HG03066 (cell line): ENCODE data around the gene MRM2.
A peak's percentile ranks its signal among the peaks of the same experiment; 100 is the strongest.

Source experiments
- ATAC-seq: cut with Tn5 transposase; IDR thresholded peaks from one replicate; pipeline ENCODE4 v1.9.1; 2021; ENCODE audit warnings: low read depth; ENCODE audit not compliant: unreplicated experiment

The MRM2 gene

DNA sequence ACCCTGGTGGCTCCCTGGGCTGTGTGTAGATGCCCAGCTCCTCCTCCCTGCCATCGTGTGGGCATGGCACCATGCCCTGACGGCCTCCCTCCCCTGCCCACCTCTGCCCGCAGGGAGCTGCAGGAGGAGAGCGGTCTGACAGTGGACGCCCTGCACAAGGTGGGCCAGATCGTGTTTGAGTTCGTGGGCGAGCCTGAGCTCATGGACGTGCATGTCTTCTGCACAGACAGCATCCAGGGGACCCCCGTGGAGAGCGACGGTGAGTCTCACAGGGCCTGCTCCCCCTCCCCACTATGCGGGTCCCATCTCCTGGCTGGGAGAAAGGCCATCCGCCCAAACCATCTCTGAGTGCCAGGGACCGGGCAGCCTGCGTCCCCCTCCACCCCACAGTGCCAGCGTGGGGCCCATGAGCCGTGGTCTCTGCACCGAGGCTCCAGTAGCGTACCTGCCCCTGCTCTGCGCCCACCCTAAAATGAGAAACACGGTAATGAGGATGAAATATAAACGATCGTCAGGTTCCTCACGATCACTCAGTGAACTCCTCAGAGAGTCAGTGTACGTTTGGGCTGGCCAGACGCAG, 7.8 kb upstream of the MRM2 start:
- ATAC-seq: no peak

DNA sequence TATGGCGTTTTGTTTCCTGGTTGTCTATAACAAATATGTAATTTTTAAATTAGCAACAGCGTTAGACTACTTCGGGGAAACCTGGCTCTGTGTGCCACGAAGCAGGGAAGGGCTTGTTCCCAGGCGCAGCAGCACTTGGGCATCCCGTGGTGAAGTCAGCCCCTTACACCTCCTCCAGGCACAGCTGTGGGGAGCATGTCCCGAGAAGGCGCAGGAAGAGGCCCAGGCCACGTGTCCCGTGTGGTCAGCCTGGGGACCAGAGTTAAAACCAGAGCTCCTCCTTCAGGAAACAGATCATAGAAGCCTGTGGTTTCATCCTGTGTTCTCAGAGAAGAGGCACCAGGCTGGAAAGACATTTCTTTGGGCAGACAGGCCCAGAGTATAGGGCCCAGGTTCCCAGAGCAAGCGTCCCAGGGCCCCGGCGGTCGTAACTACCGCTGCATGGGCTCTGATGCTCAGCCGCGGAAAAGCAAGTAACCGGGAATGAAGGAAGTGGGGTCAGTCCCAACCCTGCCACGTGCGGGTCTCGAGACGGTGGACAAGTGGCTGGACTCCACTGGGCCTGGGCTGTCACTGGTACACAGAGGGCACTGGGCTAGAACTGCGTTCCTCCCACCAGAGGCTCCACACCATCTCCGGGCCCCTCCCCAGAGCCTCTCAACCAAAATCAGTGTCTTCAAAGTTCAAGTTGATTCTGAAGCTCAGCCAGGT, 7.1 kb upstream of the MRM2 start:
- peak; percentile 55 for ATAC-seq

DNA sequence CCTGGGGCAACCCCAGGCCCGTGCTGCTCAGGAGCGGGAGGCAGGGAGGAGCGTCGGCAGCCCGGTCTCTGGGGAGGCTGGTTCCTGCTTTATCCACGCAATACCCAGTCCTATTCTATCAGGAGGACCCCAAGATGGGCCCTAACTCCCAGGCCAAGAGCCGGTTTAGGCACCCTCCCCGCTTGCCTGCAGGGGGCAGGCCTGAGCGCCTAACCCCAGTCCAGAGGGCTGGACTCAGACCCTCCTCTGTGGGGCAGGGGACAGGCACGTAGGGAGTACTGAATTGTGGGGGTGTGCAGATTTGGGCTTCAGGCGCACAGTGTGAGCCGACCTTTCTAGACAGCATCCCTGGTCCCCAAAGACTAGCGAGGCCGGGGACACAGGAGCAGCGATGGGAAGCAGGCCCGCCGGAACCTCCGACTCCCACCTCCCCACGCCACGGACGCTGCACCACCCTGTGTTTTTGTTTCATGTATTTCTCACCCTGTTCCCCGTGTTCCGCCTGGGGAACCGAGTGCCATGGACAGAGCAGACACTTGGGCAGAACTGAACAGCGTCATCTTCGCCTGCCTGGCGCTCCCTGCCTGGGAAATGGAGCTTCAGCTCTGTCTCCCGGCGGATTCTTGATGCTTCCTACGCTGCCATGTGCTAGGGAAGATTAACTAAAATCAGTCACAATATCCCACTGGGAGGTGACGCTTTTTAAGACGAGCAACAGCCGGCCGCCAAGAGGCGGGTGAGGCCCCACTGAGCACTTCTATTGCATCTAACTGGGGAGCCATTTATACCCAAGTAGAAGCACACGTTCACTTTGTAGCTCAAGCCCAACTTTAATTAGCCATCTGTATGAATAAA, 5.4 kb upstream of the MRM2 start:
- ATAC-seq: no peak

DNA sequence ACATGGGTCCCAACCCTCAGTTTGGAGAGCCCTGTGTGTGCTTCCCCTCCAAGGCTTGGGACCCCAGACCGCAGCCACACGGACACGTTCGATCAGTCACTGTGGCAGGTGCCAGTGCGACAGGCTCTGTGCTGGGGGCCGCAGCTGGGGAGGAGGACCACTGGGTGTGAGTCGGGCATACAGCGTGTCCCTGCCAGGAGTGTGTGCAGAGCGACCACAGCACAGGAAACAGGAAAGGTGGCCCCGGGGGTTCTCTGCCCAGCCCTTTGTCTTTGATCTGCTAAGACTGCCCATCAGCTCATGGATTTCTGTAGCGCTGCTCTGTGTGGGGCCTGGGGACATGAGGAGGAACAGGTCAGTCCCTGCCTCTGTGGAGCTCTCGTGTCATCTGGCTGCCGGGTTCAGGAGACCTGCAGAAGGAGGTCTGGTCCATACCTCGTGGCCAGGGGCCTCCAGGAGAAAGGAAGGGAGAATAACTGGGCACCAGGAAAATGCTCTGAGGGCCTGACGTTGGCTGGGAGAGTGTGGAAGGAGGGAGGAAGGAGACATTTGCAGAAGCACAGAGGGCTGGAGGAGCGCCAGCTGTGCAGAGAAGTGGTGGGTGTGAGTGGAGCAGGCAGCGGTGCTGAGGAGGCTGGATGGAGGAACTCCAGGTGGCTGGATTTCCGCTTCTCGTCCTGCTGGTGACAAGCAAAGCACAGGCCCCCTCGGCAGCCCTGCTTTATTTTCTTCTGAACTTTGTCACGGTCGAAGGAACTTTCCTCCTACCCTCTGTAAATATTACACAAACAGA, 4.1 kb upstream of the MRM2 start:
- ATAC-seq: no peak

DNA sequence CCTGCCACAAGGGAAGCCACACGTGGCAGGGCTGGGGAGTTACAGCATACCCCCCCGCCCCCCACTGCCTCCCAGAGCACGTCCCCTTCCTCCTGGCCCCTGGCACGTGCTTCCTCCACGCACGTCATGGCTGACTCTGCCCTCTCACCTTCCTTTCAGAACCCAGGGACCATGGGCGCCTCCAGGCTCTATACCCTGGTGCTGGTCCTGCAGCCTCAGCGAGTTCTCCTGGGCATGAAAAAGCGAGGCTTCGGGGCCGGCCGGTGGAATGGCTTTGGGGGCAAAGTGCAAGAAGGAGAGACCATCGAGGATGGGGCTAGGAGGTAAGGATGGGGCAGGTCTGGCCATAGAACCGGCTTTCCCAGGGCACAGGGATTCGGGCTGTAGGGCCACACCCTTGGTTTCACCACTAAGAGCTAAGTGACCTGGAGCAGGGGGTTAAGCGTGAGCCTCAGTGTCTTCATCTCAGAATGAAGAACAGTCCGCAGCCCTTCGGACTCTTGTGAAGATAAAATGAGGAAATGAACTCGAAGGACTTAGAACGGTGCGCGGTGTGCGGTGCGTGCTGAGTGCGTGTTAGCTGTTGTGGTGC, 2.5 kb upstream of the MRM2 start:
- no peak for ATAC-seq

DNA sequence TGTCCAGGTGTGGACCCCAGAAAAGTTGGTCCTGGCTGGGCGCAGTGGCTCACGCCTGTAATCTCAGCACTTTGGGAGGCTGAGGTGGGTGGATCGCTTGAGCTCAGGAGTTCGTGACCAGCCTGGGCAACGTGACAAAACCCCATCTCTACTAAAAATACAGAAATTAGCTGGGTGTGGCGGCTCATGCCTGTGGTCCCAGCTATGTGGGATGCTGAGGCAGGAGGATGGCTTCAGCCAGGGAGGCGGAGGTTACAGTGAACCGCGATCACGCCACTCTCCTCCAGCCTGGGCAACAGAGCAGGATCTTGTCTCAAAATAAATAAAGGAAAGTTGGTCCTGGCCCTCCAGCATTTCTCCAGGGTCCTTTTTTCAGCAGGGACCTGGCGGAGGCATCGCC, 1.5 kb upstream of the MRM2 start:
- ATAC-seq: no peak

DNA sequence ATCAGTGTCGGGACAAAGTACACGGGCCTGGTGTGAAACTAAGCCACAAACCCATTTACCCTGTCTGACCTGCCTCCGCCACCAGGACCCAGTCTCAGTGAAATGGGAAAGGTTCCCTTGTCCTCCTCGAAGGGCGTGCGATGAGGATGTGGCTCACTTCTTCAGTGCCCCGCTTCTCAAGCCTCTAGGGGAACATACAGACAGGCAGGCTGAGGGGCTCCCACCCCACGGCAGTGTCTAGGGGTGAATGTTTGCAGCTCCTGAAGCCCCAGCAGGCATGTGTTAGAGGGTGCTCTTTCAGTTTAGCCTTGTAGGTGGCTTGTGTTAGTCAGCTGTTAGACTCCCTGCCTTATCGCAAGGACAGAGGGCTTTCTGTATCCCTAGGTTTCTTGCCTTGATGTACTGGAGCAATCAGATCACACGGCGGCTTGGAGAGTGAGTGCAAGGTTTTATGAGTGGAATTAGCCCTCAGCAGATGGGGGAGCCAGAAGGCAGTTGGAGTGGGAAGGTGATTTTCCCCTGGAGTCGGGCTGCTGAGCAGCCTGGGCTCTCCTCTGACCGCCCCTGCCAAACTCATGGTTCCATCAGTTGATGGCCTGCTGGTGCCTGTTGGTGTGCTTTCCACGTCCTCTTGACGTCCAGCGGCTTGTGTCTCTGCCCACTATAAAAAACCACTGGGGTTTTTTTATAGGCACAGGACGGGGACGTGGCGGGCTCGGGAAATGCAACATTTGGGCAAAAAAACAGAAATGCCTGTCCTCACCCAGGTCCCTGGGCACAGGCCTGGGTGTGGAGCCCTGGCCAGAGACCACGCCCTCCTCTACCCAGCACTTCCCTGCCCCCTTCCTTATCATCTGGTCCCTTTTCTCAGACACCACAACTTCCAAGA, 780 bp upstream of the MRM2 start:
- peak; percentile 30 for ATAC-seq

DNA sequence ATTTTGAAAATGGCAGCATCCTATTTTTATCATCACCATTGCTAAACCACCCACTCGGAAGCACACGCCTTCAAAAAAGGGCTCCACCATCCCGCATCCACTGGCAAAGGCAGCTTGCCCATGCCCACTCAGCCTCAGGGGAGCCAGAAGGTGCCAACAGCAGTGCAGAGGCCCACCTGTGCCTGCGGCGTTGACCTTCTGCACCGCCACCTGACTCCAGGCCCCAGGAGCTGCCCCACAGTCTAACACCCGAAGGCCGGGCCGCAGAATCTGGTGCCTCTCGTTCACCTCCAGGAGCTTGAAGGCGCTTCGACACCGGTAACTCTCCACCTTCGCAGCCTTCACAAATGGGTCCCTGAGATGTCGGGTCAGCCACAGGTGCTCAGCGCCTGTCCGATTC, 2.8 kb downstream of the MRM2 start:
- ATAC-seq: no peak

DNA sequence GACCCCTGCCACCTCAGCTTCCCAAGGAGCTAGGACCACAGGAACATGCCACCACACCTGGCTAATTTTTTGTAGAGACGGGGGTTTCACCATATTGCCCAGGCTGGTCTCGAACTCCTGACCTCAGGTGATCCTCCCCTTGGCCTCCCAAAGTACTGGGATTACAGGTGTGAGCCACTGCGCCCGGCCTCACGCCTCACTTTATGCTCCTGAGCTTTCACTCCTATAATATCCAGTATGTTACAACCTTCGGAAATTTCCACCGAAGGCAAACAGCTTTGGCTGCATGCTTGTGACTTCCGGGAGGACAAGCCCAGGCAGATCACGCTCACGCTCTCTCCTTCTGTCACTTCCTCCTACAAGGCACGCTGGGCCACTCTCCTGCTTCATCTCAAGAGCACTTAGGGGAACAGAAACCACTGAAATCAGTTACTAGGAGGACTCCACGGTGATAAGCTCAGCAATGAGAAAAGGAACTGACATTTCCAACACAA, 4.8 kb downstream of the MRM2 start:
- peak; percentile 69 for ATAC-seq

DNA sequence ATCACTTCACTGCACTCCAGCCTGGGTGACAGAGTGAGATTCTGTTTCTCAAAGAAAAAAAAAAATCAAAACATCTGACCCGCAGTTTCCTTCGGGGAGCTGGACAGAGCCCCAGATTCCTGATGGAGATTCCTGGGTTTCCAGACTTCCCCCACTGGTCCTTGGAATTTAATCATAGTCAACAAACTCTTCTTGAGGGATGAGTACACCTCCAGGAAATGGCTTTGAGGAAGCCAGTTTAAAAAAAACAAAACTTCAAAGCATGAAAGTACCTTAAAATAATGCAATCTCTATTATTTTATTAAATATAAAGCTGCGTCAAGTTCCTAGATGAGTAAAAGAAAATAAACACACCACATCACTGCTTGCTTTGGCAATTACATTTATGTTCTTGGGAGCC, 8.1 kb downstream of the MRM2 start:
- ATAC-seq: no peak

DNA sequence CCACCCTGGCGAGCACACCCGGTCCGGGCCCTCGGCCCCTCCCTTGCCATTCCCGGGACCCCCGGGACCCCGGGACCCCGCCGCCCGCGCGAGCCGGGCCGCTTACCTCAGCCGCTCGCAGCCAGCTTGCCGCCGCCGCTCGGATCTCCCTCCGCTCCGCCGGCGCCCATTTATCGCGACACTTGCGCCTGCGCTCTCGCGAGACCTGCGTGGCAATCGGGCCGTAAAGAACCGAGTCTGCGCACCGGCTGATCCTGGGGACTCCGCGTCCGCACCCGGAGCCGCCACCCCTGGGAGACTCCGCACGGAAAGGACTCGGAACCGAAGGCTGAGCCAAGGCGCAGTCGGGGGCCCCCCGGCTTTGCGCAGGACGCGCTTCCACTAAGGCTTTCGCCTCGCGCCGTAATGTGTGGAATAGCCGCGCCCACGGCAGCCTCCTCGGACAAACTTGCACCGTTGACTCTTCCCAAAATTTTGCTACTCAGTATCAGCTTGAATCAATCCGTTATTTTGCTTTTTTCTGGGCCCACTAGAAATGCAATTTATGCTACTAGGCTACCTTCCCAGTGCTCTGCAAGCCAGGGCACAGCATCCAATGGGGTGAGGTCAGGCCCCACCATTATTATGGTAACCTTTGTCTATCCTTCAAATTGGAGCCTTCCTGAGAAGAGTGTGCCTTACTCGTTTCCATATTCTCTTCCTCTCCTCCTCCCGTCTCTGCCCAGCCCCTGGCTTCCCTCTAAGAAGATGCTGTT, 9.1 kb downstream of the MRM2 start, which contains the start of gene MAD1L1:
MAD1L1 (minus strand) TSS at position 180 of the 755 bp plus-strand sequence. CDS start 2,812 bp downstream, outside the sequence.
- peak; percentile 63 for ATAC-seq

DNA sequence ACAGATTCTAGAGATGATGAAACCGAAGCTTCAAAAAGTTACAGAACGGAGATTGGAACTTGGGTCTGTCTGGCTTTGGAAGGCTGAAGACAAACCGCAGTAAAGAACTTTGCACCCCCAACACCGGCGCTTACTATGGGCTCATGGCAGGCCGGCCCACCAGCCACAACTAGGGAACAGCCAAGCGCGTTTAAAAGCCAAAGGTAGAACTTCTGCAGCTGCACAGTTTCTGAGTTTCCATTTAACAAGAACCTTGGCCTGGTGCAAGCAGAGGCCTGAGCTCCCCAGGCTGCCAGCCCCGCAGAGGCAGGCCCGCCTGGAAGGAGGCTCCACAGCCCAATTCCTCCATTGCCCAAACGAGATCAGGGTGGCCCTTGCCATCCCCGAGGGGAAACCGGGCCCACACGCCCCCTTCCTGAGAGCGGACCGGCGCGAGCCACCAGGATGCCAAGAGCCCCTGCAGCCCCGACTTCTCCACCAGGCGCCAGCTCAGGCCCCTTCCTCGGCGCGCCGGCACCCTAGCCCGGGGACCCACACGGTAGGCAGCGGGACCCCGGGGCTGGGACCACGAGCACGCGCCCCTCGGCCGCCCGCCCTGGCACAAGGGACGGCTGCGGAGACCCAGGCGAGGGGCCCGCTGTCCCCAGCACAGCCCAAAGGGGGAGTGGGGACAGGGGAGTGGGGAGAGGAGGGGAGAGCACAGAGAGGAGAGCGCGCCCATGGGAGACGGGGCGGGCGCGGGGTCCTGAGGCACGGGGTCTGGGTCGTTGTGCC, 9.8 kb downstream of the MRM2 start:
- peak; percentile 19 for ATAC-seq

DNA sequence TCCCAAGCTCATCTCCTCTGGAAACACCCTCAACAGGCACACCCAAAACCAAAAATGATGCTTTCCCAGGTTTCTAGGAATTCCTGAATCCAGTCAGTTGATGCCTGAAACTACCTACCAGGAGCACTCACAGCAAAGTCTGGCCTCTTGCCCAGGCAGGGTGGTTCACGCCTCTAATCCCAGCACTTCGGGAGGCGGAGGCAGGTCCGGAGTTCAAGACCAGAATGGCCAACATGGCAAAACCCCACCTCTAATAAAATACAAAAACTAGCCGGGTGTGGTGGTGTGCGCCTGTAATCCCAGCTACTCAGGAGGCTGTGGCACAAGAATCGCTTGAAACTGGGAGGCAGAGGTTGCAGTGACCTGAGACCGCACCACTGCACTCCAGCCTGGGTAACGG, 11.1 kb downstream of the MRM2 start:
- no peak for ATAC-seq

DNA sequence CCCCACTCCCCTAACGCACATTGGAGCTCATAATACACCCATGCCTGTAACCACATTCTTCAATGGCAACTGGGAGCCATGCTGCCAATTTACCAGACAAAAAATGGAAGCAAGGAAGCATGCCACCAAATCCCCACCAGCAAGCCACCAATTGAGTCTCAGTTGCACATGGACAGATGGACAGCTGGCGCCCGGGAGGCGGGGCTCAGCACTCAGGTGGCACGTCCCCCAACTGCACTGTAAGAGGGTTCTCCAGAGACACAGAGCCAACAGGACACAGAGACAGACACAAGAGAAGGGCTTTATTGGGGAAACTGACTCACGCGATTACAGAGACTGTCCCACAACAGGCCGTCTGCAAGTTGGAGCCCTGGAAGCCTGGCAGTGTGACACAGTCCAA, 11.8 kb downstream of the MRM2 start:
- no peak for ATAC-seq

DNA sequence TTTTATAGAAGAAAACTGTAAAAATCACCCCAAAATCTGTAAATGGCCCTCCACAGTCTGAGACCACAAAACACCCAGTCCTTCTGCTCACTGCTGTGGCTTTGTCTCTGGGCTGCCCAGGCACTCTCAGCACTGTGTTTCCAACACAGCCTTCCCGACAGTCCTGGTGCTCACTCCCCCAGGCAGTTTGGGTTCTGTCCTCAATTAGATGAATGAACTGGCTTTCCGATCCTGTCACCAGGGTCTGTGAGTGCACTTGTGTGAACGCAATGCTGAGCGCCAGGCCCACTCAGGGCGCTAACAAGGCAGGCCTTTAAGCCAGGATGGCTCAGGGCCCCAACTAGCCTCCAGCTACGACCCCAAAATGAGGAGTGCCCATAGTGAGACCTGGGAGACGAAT, 12.5 kb downstream of the MRM2 start:
- ATAC-seq: no peak

DNA sequence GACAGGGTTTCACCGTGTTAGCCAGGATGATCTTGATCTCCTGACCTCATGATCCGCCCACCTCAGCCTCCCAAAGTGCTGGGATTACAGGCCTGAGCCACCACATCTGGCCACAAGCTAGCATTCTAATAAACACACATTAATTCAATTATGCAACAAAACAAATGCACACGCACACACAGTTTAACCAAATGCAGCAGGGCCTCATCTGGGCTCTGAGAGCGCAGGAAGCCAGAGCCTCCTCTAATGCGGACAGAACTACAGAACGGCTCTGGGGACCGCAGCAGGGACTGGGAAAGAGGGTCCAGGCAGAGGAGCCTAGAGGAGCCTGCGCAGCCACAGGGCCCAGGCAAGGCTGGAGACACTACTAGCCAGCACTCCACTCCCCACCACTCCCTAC, 13.1 kb downstream of the MRM2 start:
- no peak for ATAC-seq

DNA sequence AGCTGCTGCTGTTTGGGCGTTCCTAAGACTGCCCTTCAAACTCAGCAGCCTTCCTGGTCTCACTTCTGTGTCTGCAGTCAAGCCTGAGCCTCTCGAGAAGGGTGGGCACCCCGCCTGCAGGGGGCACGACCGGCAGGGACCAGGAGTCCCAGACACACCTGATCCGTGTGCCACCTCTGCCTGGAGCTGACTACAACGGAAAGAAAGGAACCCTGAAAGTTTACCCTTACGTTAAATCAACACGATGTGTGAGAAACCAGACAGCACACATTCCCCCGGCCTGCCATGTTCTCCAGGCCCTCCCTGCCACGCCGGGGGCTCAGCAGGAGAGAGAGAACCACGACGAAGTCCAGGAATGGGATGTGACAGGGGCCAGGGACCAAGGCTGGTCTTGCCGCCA, 14.3 kb downstream of the MRM2 start:
- no peak for ATAC-seq

DNA sequence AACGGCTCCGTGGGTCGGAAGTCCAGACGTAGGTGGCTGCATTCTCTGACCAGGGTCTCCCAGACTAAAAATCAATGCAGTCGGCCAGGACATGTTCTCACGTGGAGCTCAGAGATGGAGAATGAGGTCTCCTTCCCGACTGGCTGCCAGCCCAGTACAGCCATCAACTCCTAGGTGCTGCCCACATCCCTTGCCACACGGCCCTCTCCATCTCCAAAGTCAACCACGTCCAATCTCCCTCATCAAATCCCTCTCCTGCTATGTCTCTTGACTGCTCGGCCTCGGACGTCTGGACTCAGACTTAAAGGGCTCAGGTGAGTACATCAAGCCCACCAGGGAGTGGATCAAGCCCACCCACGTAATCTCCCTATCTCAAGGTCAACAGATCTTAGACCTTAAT, 16.2 kb downstream of the MRM2 start:
- no peak for ATAC-seq
